Activated CD8-positive, alpha-beta memory T cell treated with anti-CD3 and anti-CD28 coated beads, Interleukin-2, amount 10 ng/mL, durations not matched to agents 7 days and 5 days (primary cell): Measurements from ENCODE around the gene PLD6. TPM values are rescaled to one million over a fixed set of nuclear protein-coding genes. Genes with fewer than 3 reads are reported as not detected.
A peak's percentile ranks its signal among the peaks of the same experiment; 100 is the strongest.
"Not testable (repeated sequence)": the region's sequence is repeated elsewhere in the genome, so short reads cannot be mapped to it uniquely, and the experiment has no call there.

Experiments
- ATAC-seq: fragments of 150-1000 bp; cut with Tn5 transposase; one replicate; pipeline ENCODE4 v1.10.0; 2021; ENCODE audit warnings: moderate library complexity
- CTCF ChIA-PET: fragments of 350-600 bp; sonication (Branson Sonifier 250); formaldehyde crosslinking; loops from one replicate; lab custom pipeline; 2021; ENCODE audit warnings: antibody characterized with exemption; lab: Charles Lee
- DNase-seq: peaks from one replicate; pipeline ENCODE4 v3.0.0-alpha.2; 2020
- H3K27ac Mint-ChIP-seq: one replicate; pipeline ENCODE4 v1.8.0; 2021; ENCODE audit warnings: mild to moderate bottlenecking, mixed read lengths
- H3K27me3 Mint-ChIP-seq: one replicate; pipeline ENCODE4 v1.8.0; 2021; ENCODE audit warnings: mixed read lengths
- H3K36me3 Mint-ChIP-seq: one replicate; pipeline ENCODE4 v1.8.0; 2021; ENCODE audit warnings: mild to moderate bottlenecking, mixed read lengths
- H3K4me1 Mint-ChIP-seq: one replicate; pipeline ENCODE4 v1.8.0; 2021; ENCODE audit warnings: mixed read lengths
- H3K4me3 Mint-ChIP-seq: one replicate; pipeline ENCODE4 v1.8.0; 2021; ENCODE audit warnings: mild to moderate bottlenecking, moderate library complexity, mixed read lengths
- H3K9me3 Mint-ChIP-seq: one replicate; pipeline ENCODE4 v1.8.0; 2022; ENCODE audit warnings: low read depth, mixed read lengths
- total RNA-seq, 2 experiments: library from RNA; stranded (reverse); gene quantifications; one replicate each; pipeline ENCODE4 v1.2.3, GENCODE V29; 2021

The PLD6 gene
- total RNA-seq, 2 experiments from 2014 or later: 5.2 to 12.5 TPM

- H3K36me3 Mint-ChIP-seq: peaks cover 27% of the 10 kb centered on the region
- H3K4me3 Mint-ChIP-seq: no peak overlapping the region
- peaks cover 48% of the 10 kb centered on the region for H3K4me1 Mint-ChIP-seq
- DNase-seq (no peak), ATAC-seq (no peak)
- no peaks in the 10 kb centered on the region for H3K27me3 Mint-ChIP-seq
- H3K9me3 Mint-ChIP-seq: no peaks in the 10 kb centered on the region
- CTCF ChIA-PET: no interaction called here
- H3K27ac Mint-ChIP-seq: peak overlapping the region; percentile 93
Measured at GRCh38 chr17:17186551-17187505, 19.3 kb downstream of the PLD6 start.

- DNase-seq: peak; percentile 82
- peaks cover 54% of the 10 kb centered on the region for H3K4me1 Mint-ChIP-seq
Measured at GRCh38 chr17:17186051-17186450, 20.1 kb downstream of the PLD6 start.

GRCh38 chr17:17184985-17185757 is 21.0 kb downstream of the PLD6 start:
- CTCF ChIA-PET: interaction anchor here (0.8 to 1.4 kb wide), 2 partner anchors 10 to 43 kb away, joined by 3 to 5 read pairs; no protein-coding TSS in a partner anchor
- Mint-ChIP-seq H3K36me3 (peaks cover 41% of the 10 kb centered on the region), H3K27ac (peak overlapping the region; percentile 93), H3K4me1 (peaks cover 62% of the 10 kb centered on the region), H3K4me3 (peak overlapping the region; percentile 29)
- H3K27me3 Mint-ChIP-seq, H3K9me3 Mint-ChIP-seq: not testable (repeated sequence)
- ATAC-seq: peak; percentile 32
- peak; percentile 71 for DNase-seq

More at GRCh38 chr17:17186051-17186450, 20.1 kb downstream of the PLD6 start:
- no peaks in the 10 kb centered on the region for H3K9me3 Mint-ChIP-seq
- ATAC-seq: peak; percentile 73
- H3K27me3 Mint-ChIP-seq: no peaks in the 10 kb centered on the region
- peaks cover 33% of the 10 kb centered on the region for H3K36me3 Mint-ChIP-seq
- H3K4me3 Mint-ChIP-seq: peak overlapping the region; percentile 29
- peak overlapping the region; percentile 93 for H3K27ac Mint-ChIP-seq
- CTCF ChIA-PET: interaction anchor here (0.8 kb wide), 1 partner anchor 10 kb away, joined by 3 read pairs; no protein-coding TSS in a partner anchor

- H3K4me1 Mint-ChIP-seq: peaks cover 74% of the 10 kb centered on the region
- H3K27me3 Mint-ChIP-seq: no peaks in the 10 kb centered on the region
- no peak for DNase-seq
- peaks cover 48% of the 10 kb centered on the region for H3K36me3 Mint-ChIP-seq
- CTCF ChIA-PET: interaction anchor here (1.5 kb wide), 1 partner anchor 11 kb away, joined by 4 read pairs; no protein-coding TSS in a partner anchor
- ATAC-seq: no peak
- peak overlapping the region; percentile 93 for H3K27ac Mint-ChIP-seq
- H3K4me3 Mint-ChIP-seq: no peak overlapping the region
- H3K9me3 Mint-ChIP-seq: no peaks in the 10 kb centered on the region
Measured at GRCh38 chr17:17183744-17184143, 22.4 kb downstream of the PLD6 start.

- no peak for DNase-seq
- Mint-ChIP-seq H3K4me1 (peaks cover 85% of the 10 kb centered on the region), H3K27me3 (no peaks in the 10 kb centered on the region), H3K4me3 (no peak overlapping the region), H3K27ac (peak overlapping the region; percentile 93), H3K9me3 (no peaks in the 10 kb centered on the region), H3K36me3 (peaks cover 52% of the 10 kb centered on the region)
- ATAC-seq: no peak
- CTCF ChIA-PET: interaction anchor here (1.5 kb wide), 1 partner anchor 10 kb away, joined by 4 read pairs; no protein-coding TSS in a partner anchor
Measured at GRCh38 chr17:17182598-17183136, 23.5 kb downstream of the PLD6 start.

GRCh38 chr17:17181666-17182597 is 24.2 kb downstream of the PLD6 start:
- Mint-ChIP-seq H3K9me3 (no peaks in the 10 kb centered on the region), H3K36me3 (peaks cover 59% of the 10 kb centered on the region), H3K4me3 (peak overlapping the region; percentile 37), H3K4me1 (peaks cover 92% of the 10 kb centered on the region), H3K27ac (peak overlapping the region; percentile 88), H3K27me3 (no peaks in the 10 kb centered on the region)
- CTCF ChIA-PET: interaction anchor here (0.8 kb wide), 1 partner anchor 8 kb away, joined by 3 read pairs; no protein-coding TSS in a partner anchor
- no peak for DNase-seq
- ATAC-seq: no peak

GRCh38 chr17:17180741-17181525 is 25.2 kb downstream of the PLD6 start:
- no peaks in the 10 kb centered on the region for H3K27me3 Mint-ChIP-seq
- H3K27ac Mint-ChIP-seq: peak overlapping the region; percentile 98
- H3K9me3 Mint-ChIP-seq: no peaks in the 10 kb centered on the region
- peaks cover 92% of the 10 kb centered on the region for H3K4me1 Mint-ChIP-seq
- peaks cover 65% of the 10 kb centered on the region for H3K36me3 Mint-ChIP-seq
- CTCF ChIA-PET: interaction anchor here (0.8 kb wide), 1 partner anchor 9 kb away, joined by 3 read pairs; no protein-coding TSS in a partner anchor
- peak overlapping the region; percentile 71 for H3K4me3 Mint-ChIP-seq
- ATAC-seq (no peak), DNase-seq (no peak)

GRCh38 chr17:17180141-17180603 is 26.0 kb downstream of the PLD6 start:
- H3K36me3 Mint-ChIP-seq: peaks cover 57% of the 10 kb centered on the region

GRCh38 chr17:17179371-17179827 is 26.7 kb downstream of the PLD6 start:
- H3K4me1 Mint-ChIP-seq: peaks cover 89% of the 10 kb centered on the region
- H3K27me3 Mint-ChIP-seq: no peaks in the 10 kb centered on the region
- CTCF ChIA-PET: interaction anchor here (0.6 to 1.8 kb wide), 3 partner anchors 9 to 1004 kb away, joined by 3 to 5 read pairs (median 3); partner anchors contain the start of gene ALKBH5
- peaks cover 56% of the 10 kb centered on the region for H3K36me3 Mint-ChIP-seq
- peak overlapping the region; percentile 71 for H3K4me3 Mint-ChIP-seq
- DNase-seq (peak; percentile 55), ATAC-seq (peak; percentile 86)
- peak overlapping the region; percentile 98 for H3K27ac Mint-ChIP-seq
- no peaks in the 10 kb centered on the region for H3K9me3 Mint-ChIP-seq

More at GRCh38 chr17:17180141-17180603, 26.0 kb downstream of the PLD6 start:
- CTCF ChIA-PET: interaction anchor here (0.6 to 1.8 kb wide), 3 partner anchors 9 to 1003 kb away, joined by 3 to 5 read pairs (median 3); partner anchors contain the start of gene ALKBH5
- no peaks in the 10 kb centered on the region for H3K9me3 Mint-ChIP-seq
- peak overlapping the region; percentile 71 for H3K4me3 Mint-ChIP-seq
- H3K27me3 Mint-ChIP-seq: no peaks in the 10 kb centered on the region
- ATAC-seq: peak; percentile 30
- peak overlapping the region; percentile 98 for H3K27ac Mint-ChIP-seq
- DNase-seq: peak; percentile 56
- peaks cover 92% of the 10 kb centered on the region for H3K4me1 Mint-ChIP-seq

GRCh38 chr17:17177176-17177575 is 29.0 kb downstream of the PLD6 start:
- peak overlapping the region; percentile 10 for H3K4me3 Mint-ChIP-seq
- peaks cover 90% of the 10 kb centered on the region for H3K4me1 Mint-ChIP-seq
- H3K27ac Mint-ChIP-seq: peak overlapping the region; percentile 71
- ATAC-seq (no peak), DNase-seq (no peak)
- no peaks in the 10 kb centered on the region for H3K27me3 Mint-ChIP-seq
- peaks cover 59% of the 10 kb centered on the region for H3K36me3 Mint-ChIP-seq
- CTCF ChIA-PET: interaction anchor here (0.6 to 1.1 kb wide), 2 partner anchors 13 to 24 kb away, joined by 3 read pairs; no protein-coding TSS in a partner anchor
- no peaks in the 10 kb centered on the region for H3K9me3 Mint-ChIP-seq

- Mint-ChIP-seq H3K36me3 (peaks cover 57% of the 10 kb centered on the region), H3K4me3 (peak overlapping the region; percentile 15), H3K9me3 (no peaks in the 10 kb centered on the region), H3K27me3 (no peaks in the 10 kb centered on the region), H3K4me1 (peaks cover 89% of the 10 kb centered on the region), H3K27ac (peak overlapping the region; percentile 64)
- CTCF ChIA-PET: interaction anchor here (1.3 kb wide), 1 partner anchor 184 kb away, joined by 3 read pairs; no protein-coding TSS in a partner anchor
- ATAC-seq (no peak), DNase-seq (no peak)
Measured at GRCh38 chr17:17176341-17176740, 29.8 kb downstream of the PLD6 start.
